Measurements from ENCODE around the gene GGCX. TPM values are rescaled to one million over a fixed set of nuclear protein-coding genes. Genes with fewer than 3 reads are reported as not detected.
A peak's percentile ranks its signal among the peaks of the same experiment; 100 is the strongest.

The GGCX gene
- total and polyA plus RNA-seq, 9 of the 15 experiments (the other 6 are each of a cell fraction or from before 2014, with no cell fraction given) = 14.4 to 47.1 (median 28.1) TPM

- TF ChIP-seq E2F8 (IDR thresholded peaks at IDR 0.05; ENCODE audit: low read depth, partially characterized antibody) (no peak), POLR2A (conservative IDR thresholded peaks at IDR 0.05) (peak; percentile 24; the same call in 1 of the 2 replicates), JUND (IDR thresholded peaks at IDR 0.05; ENCODE audit: borderline replicate concordance, low read depth, low read length) (peak; percentile 38; the same call in 1 of the 2 replicates), JUND (tag; IDR thresholded peaks at IDR 0.05; ENCODE audit: borderline replicate concordance, low read depth, low read length) (no peak; the same call in 2 of the 3 replicates), GABPA (tag; conservative IDR thresholded peaks at IDR 0.05; ENCODE audit: low read depth) (peak; percentile 53), FOSL1 (tag; conservative IDR thresholded peaks at IDR 0.05) (no peak), MCM7 (IDR thresholded peaks at IDR 0.05) (no peak), SAP30 (IDR thresholded peaks at IDR 0.05; ENCODE audit: borderline replicate concordance, insufficient read depth, low read depth, low read length, poor library complexity, severe bottlenecking) (peak; percentile 98), SMAD4 (CRISPR knock-in tag; conservative IDR thresholded peaks at IDR 0.05) (peak; percentile 89), TBP (optimal IDR thresholded peaks at IDR 0.05; ENCODE audit: low read depth, low read length) (peak; percentile 41), KDM4B (IDR thresholded peaks at IDR 0.05; ENCODE audit: borderline replicate concordance in 2 of 2, low read depth in 1 of 2) (no peak), CGGBP1 (CRISPR knock-in tag; IDR thresholded peaks at IDR 0.05) (peak; percentile 71; the same call in 1 of the 2 replicates), ZNF398 (CRISPR knock-in tag; IDR thresholded peaks at IDR 0.05) (no peak), MIER1 (IDR thresholded peaks at IDR 0.05; ENCODE audit: low read depth) (no peak), NFIC (IDR thresholded peaks at IDR 0.05) (no peak), HBP1 (CRISPR knock-in tag; IDR thresholded peaks at IDR 0.05) (no peak), SIN3B (IDR thresholded peaks at IDR 0.05; ENCODE audit: low read depth) (peak; percentile 62; the same call in 1 of the 2 replicates), ZNF165 (CRISPR knock-in tag; IDR thresholded peaks at IDR 0.05; ENCODE audit: borderline replicate concordance) (0 out of 2 replicates have a peak, but pooled peaks have one; percentile 59), ZNF766 (CRISPR knock-in tag; conservative IDR thresholded peaks at IDR 0.05) (0 out of 2 replicates have a peak, but pooled peaks have one; percentile 49)
Measured at GRCh38 chr2:85602476-85603234, 41.4 kb upstream of the GGCX start, which contains the start of gene TMEM150A (continued).

All from K562 (cell line).